AG20443 (cell line): ENCODE data around the gene CDCA8.
"Not testable (repeated sequence)": the region's sequence is repeated elsewhere in the genome, so short reads cannot be mapped to it uniquely, and the experiment has no call there.

Experiments used
- DNase-seq: peaks from one replicate; pipeline ENCODE4 v3.0.0; 2012; ENCODE audit warnings: low spot score, mixed read lengths

The CDCA8 gene

DNA sequence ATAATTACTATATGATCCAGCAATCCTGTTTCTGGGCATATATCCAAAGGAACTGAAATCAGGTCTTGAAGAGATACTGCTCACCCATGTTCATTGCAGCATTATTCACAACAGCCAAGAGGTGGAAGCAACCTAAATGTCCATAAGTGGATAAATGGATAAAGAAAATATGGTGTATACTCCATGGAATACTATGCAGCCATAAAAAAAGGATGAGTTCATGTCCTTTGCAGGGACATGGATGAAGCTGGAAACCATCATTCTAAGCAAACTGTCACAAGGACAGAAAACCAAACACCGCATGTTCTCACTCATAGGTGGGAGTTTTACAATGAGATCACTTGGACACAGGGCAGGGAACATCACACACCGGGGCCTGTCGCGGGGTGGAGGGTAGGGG is 46.3 kb downstream of the CDCA8 start:
- not testable (repeated sequence) for DNase-seq

DNA sequence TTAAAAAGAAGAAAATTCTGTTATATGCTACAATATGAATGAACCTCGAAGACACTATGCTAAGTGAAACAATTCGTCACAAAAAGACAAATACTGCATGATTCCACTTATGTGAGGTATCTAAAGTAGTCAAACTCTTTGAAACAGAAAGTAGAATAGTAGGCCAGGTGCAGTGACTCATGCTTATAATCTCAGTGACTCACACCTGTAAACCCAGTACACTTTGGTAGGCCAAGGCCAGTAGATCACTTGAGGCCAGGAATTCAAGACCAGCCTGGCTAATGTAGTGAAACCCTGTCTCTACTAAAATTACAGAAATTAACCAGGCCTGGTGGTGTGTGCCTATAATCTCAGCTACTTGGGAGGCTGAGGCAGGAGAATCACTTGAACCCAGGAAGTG is 46.9 kb downstream of the CDCA8 start:
- DNase-seq = no peak

DNA sequence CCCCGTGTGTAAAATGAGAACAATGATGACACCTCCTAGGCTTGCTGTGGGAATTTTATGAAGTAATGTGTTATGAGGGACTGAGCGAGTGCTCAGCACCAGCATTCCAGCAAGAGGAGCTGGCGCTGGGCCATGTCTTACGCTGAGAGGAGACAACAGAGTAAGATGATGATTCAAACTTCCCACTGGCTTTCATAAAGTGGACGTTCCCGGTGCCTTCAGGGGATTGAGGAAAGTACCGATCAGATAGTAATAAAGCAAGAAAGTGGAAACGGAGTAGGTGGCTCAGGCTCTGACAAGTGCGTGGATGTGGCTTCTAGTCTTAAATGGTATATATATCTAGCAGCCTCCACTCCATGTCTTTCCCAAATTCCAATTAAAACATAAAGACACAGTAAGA is 48.8 kb downstream of the CDCA8 start:
- no peak for DNase-seq

DNA sequence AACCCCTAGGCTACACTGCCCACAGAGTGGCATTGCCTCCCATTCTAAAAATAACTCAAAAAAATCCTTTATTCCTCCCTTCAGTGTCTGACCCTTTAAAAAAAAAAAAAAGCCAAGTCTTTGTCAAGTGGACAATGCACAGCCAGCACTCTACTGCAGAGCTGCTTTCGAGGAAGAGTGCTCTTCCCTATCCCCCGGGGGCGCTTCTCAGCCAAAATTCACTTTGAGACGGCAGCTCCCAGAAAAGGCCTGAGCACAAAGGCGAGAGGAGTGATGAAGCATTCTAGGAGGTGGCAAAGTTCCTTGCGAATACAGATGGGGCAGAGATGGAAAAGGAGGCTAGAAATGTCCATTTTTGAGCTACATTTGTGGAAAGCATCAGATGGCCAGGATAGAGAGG is 49.3 kb downstream of the CDCA8 start:
- DNase-seq = no peak

DNA sequence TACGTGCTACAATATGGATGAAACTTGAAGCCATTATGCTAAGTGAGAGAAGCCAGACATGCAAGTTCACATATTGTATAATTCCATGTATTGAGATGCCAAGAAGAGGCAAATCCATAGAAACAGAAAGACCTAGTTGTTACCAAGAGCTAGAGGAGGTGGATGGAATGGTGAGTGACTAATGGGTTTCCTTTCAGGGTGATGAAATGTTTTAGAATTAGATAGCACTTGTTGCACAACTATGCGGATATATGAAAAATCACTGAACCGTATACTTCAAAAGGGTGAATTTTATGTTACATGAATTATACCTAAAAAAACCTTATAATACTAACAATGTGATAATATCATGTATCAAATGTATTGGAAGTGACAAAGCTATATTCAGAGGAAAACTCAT is 54.5 kb downstream of the CDCA8 start:
- DNase-seq = no peak

DNA sequence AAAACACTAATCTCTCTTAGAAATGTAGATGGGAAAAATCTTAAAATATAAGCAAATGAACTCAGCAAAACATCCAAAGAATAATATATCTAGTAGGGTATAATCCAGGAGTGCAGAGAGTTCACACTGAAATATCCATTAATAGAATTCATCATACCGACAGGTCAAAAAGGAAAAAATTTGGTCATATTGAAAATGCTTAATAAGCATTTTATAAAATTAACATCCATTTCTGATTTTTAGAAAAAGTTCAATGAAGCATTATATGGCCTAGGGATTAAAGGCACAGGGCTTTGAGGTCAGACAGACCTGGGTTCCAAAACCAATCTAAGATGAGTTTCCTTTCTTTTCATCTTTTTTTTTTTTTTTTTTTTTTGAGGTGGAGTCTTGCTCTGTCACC is 56.2 kb downstream of the CDCA8 start:
- no peak for DNase-seq

DNA sequence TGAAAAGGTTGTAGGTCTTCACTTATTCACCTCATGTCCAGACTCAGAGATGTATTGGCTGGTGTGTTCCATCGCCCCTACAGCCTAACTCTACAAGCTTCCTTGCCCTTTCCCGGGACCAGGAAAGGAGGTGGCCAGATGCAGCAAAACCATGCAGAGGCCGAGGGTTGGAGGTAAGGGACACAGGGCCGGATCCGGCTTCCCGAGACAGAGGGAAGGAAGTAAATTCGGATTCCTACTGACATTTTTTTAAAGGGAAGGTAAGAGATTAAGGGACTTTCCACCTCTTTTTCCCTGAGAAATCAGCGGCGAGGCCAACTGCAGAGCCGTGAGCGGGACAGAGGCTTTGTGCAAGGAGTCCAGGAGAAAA is 59.9 kb downstream of the CDCA8 start:
- peak; percentile 6 for DNase-seq

DNA sequence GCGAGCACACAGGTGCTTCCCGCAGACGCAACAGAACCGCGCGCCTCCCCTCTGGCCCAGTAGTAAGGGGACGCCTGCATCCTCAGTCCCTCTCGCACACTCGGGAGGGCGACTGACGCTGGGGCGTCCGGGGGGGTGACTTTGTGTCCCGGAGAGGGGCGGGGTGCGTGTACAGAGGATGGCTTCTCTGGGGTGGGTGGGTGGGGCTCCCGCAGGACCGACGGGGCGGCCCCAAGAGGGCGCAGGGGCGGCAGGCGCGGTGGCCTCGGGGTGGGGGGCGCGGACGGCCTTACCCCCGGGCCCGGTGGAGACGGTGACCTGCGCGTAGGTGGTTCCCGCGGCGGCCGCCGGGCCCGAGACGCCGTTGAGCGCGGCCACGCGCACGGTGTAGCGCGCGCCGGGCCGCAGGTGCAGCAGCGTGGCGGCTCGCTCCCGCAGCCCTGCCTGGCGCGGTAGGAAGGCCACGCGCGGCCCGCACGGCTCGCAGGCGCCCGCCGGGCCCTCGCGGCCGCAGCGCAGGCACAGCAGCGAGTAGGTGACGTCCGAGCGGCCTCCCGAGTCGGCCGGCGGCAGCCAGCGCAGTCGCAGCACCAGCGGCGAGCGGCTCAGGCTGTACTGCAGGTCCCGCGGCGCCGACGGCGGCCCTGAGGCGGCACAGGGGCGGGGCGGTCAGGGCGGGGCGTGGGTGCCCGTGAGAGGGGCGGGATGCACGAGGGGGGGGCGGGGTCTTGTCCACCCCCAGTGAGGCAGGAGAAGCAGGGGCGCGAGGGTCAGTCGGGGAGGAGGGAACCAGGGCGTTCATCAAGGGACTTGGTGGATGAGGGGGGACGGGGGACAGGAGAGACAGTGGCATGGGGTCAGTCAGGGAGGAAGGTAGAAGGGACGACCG is 60.5 kb downstream of the CDCA8 start:
- DNase-seq = peak; percentile 78

DNA sequence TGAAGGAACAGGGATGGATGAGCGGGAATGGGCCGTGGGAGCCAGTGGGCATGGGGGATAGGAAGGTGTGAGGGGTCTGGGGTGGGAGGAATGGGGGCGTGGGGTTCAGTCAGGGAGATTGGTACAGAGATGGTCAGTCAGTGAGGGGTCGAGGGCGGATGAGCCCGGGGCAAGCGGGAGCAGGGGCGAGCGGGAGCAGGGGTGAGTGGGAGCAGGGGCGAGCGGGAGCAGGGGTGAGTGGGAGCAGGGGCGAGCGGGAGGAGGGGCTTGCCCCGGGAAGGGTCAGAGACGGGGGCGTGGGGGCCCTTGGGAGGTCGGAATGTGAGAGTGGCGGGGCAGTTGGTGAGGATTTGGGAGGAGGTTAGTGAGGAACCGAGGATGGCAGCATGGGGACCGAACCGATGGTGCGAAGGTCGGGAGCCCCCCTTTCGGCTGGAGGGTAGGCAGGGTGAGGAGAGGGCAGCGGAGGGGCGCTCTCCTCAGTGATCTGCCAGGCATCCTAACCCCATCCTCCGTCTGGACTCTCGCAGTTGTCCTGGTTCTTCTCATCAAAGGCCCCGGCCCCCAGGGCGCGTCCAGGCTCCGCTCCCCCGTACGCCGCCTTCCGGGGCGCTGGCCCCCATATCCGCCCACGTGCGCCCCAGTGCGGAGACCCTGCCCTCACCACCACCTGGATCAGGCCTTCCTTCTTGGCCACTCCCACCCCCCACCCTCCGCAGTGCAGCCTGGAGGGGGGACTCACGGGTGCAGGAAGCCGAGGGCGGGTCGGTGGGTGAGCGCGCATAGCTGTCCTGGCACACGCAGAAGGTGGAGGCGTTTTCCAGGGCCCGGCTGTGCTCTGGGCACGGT is 61.4 kb downstream of the CDCA8 start:
- peak; percentile 13 for DNase-seq

DNA sequence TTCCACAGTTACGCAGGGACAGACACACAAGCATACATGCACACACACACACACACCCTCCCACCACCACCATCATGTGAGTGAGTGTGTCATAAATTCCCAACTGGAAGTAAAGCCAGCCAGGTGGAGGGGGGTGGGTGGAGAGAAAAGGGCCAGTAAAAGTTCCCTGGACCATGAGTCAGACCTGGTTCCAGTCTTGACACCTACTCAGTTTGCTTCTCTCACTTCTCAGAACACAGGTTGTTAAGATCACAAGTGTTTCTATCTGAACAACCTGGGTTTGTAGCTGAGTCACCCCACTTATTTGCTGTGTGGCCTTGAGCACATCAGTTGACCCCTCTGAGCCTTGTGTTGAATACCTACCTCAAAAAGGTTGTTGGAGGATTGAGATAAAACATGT is 63.0 kb downstream of the CDCA8 start:
- DNase-seq = peak; percentile 6

DNA sequence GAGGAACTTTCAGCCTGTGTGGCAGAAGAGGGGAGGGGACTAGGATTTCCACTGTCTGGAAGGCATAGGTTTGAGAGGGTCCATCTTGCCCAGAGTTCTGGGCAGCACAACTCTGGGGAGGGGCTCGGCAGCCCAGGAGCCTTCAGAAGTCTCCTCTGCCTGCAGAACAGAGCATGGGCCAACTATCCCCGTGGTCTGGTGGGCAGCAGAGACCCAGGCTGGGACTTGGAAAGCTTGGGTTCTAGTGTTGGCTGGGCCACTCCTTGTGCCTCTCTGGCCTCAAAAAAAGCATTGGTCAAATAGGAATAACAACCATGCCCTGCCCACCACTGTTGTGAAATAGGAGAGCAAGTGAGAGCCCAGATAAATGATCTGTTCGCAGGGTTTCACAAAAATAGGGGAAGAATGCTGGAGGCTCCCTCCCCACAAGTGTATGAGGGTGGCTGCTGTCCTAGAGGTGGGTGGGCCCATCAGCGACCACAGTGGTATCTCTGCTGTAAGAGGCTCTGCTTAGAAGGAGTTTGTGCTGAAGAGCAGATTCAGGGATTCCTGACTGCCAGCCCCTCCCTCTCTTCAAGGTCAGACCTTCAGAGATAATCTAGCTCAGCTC is 63.7 kb downstream of the CDCA8 start:
- DNase-seq = peak; percentile 12
